Measurements from ENCODE around the gene S100A8. TPM values are rescaled to one million over a fixed set of nuclear protein-coding genes. Genes with fewer than 3 reads are reported as not detected.

Gene S100A8
- total RNA-seq, 4 donors from 2014 or later = 2.4 to 118 (median 10.6) TPM

GRCh38 chr1:153403421-153404085 is 12.7 kb upstream of the S100A8 start:
- no peak for DNase-seq (ENCODE audit: low spot score in 2 of 2)
- 82 to 85% methylated on average over 11 of the region's 11 CpGs for WGBS, 2 donors
- no peak for TF ChIP-seq EP300 (IDR thresholded peaks at IDR 0.05)
- no peak for TF ChIP-seq CTCF (IDR thresholded peaks at IDR 0.05)
- TF ChIP-seq POLR2A (IDR thresholded peaks at IDR 0.05) = no peak
- H3K9me3 ChIP-seq = no peaks in the 10 kb centered on the region
- H3K4me1 ChIP-seq = no peaks in the 10 kb centered on the region
- no peak overlapping the region for H3K27ac ChIP-seq
- H3K36me3 ChIP-seq = no peaks in the 10 kb centered on the region
- no peak overlapping the region for H3K4me3 ChIP-seq
- no peaks in the 10 kb centered on the region for H3K27me3 ChIP-seq

GRCh38 chr1:153402226-153402625 is 11.4 kb upstream of the S100A8 start:
- H3K4me3 ChIP-seq = no peak overlapping the region
- H3K9me3 ChIP-seq = no peaks in the 10 kb centered on the region
- DNase-seq (ENCODE audit: low spot score in 2 of 2) = no peak
- H3K27ac ChIP-seq = no peak overlapping the region
- H3K27me3 ChIP-seq = peaks cover 0 to 4% of the 10 kb centered on the region in 2 donors
- TF ChIP-seq POLR2A (IDR thresholded peaks at IDR 0.05) = no peak
- TF ChIP-seq EP300 (IDR thresholded peaks at IDR 0.05) = no peak
- no peak for TF ChIP-seq CTCF (IDR thresholded peaks at IDR 0.05)
- H3K4me1 ChIP-seq = no peaks in the 10 kb centered on the region
- 41 to 66% methylated on average over 2 of the region's 2 CpGs for WGBS, 2 donors
- H3K36me3 ChIP-seq = no peaks in the 10 kb centered on the region

- Histone ChIP-seq H3K9me3 (no peaks in the 10 kb centered on the region), H3K4me1 (no peaks in the 10 kb centered on the region), H3K4me3 (no peak overlapping the region), H3K27me3 (peaks cover 0 to 4% of the 10 kb centered on the region in 2 donors), H3K27ac (no peak overlapping the region), H3K36me3 (no peaks in the 10 kb centered on the region)
- no peak for DNase-seq (ENCODE audit: low spot score in 2 of 2)
- WGBS, 2 donors = 85 to 89% methylated on average over 9 of the region's 9 CpGs
- no peak for TF ChIP-seq EP300 (IDR thresholded peaks at IDR 0.05)
- no peak for TF ChIP-seq POLR2A (IDR thresholded peaks at IDR 0.05)
- no peak for TF ChIP-seq CTCF (IDR thresholded peaks at IDR 0.05)
Observed at GRCh38 chr1:153401461-153401860, 10.6 kb upstream of the S100A8 start.

GRCh38 chr1:153400244-153400643 is 9.4 kb upstream of the S100A8 start:
- H3K4me1 ChIP-seq = no peaks in the 10 kb centered on the region
- H3K36me3 ChIP-seq = no peaks in the 10 kb centered on the region
- H3K9me3 ChIP-seq = no peaks in the 10 kb centered on the region
- H3K4me3 ChIP-seq = no peak overlapping the region
- peaks cover 0 to 4% of the 10 kb centered on the region in 2 donors for H3K27me3 ChIP-seq
- TF ChIP-seq EP300 (IDR thresholded peaks at IDR 0.05) (no peak), POLR2A (IDR thresholded peaks at IDR 0.05) (no peak), CTCF (IDR thresholded peaks at IDR 0.05) (no peak)
- DNase-seq (ENCODE audit: low spot score in 2 of 2) = no peak
- 67 to 68% methylated on average over 5 of the region's 5 CpGs for WGBS, 2 donors
- H3K27ac ChIP-seq = no peak overlapping the region

- 85 to 87% methylated on average over 7 of the region's 7 CpGs for WGBS, 2 donors
- TF ChIP-seq CTCF (IDR thresholded peaks at IDR 0.05) = no peak
- TF ChIP-seq POLR2A (IDR thresholded peaks at IDR 0.05) = no peak
- no peak for TF ChIP-seq EP300 (IDR thresholded peaks at IDR 0.05)
- H3K36me3 ChIP-seq = no peaks in the 10 kb centered on the region
Observed at GRCh38 chr1:153399401-153400055, 8.7 kb upstream of the S100A8 start.

More at GRCh38 chr1:153399401-153400055, 8.7 kb upstream of the S100A8 start:
- Histone ChIP-seq H3K27ac (no peak overlapping the region), H3K9me3 (no peaks in the 10 kb centered on the region), H3K4me3 (no peak overlapping the region), H3K27me3 (peaks cover 0 to 4% of the 10 kb centered on the region in 2 donors), H3K4me1 (no peaks in the 10 kb centered on the region)
- no peak for DNase-seq (ENCODE audit: low spot score in 2 of 2)
